IPS-11a (cell line): ENCODE data around the gene SEC22A.

ENCODE experiments used
- H3K4me3 ChIP-seq: one replicate; pipeline ENCODE4 v1.5.1; 2013; ENCODE audit warnings: low read depth, low read length, control low read depth

Gene SEC22A

GRCh38 chr3:123286308-123287023, 84.7 kb downstream of the SEC22A start:
- no peak overlapping the region for H3K4me3 ChIP-seq

- H3K4me3 ChIP-seq = no peak overlapping the region
These were observed 85.6 kb downstream of the SEC22A start for GRCh38 chr3:123287051-123287961.

GRCh38 chr3:123287962-123288302, 86.2 kb downstream of the SEC22A start:
- H3K4me3 ChIP-seq = no peak overlapping the region

GRCh38 chr3:123289391-123290106, 87.8 kb downstream of the SEC22A start:
- H3K4me3 ChIP-seq = no peak overlapping the region

GRCh38 chr3:123290107-123290930, 88.6 kb downstream of the SEC22A start:
- no peak overlapping the region for H3K4me3 ChIP-seq

- no peak overlapping the region for H3K4me3 ChIP-seq
These were observed 89.2 kb downstream of the SEC22A start for GRCh38 chr3:123290962-123291361.

- H3K4me3 ChIP-seq = no peak overlapping the region
These were observed 89.7 kb downstream of the SEC22A start for GRCh38 chr3:123291404-123291803.

- no peak overlapping the region for H3K4me3 ChIP-seq
These were observed 90.9 kb downstream of the SEC22A start for GRCh38 chr3:123292321-123293310.

- no peak overlapping the region for H3K4me3 ChIP-seq
These were observed 92.7 kb downstream of the SEC22A start for GRCh38 chr3:123294296-123294938.

GRCh38 chr3:123295171-123295900, 93.6 kb downstream of the SEC22A start:
- no peak overlapping the region for H3K4me3 ChIP-seq

- no peak overlapping the region for H3K4me3 ChIP-seq
These were observed 94.1 kb downstream of the SEC22A start for GRCh38 chr3:123295901-123296250.

GRCh38 chr3:123296261-123296660, 94.5 kb downstream of the SEC22A start:
- H3K4me3 ChIP-seq = no peak overlapping the region

GRCh38 chr3:123296836-123297626, 95.3 kb downstream of the SEC22A start:
- H3K4me3 ChIP-seq = no peak overlapping the region

GRCh38 chr3:123297627-123297899, 95.8 kb downstream of the SEC22A start:
- no peak overlapping the region for H3K4me3 ChIP-seq

- H3K4me3 ChIP-seq = no peak overlapping the region
These were observed 97.2 kb downstream of the SEC22A start for GRCh38 chr3:123298903-123299302.

GRCh38 chr3:123299581-123299980, 97.8 kb downstream of the SEC22A start:
- H3K4me3 ChIP-seq = no peak overlapping the region

GRCh38 chr3:123300056-123300455, 98.3 kb downstream of the SEC22A start:
- no peak overlapping the region for H3K4me3 ChIP-seq

- no peak overlapping the region for H3K4me3 ChIP-seq
These were observed 98.8 kb downstream of the SEC22A start for GRCh38 chr3:123300583-123300982.
